ENCODE results near the gene GYG2. TPM values are rescaled to one million over a fixed set of nuclear protein-coding genes. Genes with fewer than 3 reads are reported as not detected.

GYG2 gene
- total RNA-seq, 1 donor from 2014 or later: 1.4 TPM

DNA sequence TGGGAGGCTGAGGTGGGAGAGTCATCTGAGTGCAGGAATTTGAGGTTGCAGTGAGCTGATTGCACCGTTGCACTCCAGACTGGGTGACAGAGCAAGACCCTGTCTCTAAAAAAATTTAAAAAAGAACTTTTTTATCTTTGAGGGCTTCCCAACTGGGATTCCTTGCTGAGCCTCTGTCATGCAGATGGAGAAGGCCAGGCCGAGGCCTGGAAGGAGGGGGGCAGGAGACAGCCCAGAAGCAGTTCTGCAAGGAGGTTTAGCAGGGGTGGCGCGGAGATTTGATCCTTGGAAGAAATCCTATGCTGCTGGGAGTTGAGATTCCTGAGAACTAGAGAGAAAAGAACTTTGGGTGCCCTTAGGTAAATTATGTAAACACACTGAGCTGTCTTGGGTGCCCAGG, 102.9 kb downstream of the GYG2 start:
- Histone ChIP-seq H3K4me3 (no peak overlapping the region), H3K36me3 (no peaks in the 10 kb centered on the region), H3K27ac (no peak overlapping the region), H3K27me3 (no peaks in the 10 kb centered on the region), H3K9me3 (no peaks in the 10 kb centered on the region), H3K4me1 (no peaks in the 10 kb centered on the region)
- TF ChIP-seq, protein P1, sequence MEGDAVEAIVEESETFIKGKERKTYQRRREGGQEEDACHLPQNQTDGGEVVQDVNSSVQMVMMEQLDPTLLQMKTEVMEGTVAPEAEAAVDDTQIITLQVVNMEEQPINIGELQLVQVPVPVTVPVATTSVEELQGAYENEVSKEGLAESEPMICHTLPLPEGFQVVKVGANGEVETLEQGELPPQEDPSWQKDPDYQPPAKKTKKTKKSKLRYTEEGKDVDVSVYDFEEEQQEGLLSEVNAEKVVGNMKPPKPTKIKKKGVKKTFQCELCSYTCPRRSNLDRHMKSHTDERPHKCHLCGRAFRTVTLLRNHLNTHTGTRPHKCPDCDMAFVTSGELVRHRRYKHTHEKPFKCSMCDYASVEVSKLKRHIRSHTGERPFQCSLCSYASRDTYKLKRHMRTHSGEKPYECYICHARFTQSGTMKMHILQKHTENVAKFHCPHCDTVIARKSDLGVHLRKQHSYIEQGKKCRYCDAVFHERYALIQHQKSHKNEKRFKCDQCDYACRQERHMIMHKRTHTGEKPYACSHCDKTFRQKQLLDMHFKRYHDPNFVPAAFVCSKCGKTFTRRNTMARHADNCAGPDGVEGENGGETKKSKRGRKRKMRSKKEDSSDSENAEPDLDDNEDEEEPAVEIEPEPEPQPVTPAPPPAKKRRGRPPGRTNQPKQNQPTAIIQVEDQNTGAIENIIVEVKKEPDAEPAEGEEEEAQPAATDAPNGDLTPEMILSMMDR (IDR thresholded peaks at IDR 0.05): no peak
- intact Hi-C loops (cut with DNase I): no loop called here
- ATAC-seq: no peak
- DNase-seq: no peak

Other genes with a start within 250 kb of the GYG2 start
- gene CD99, start 137.6 kb upstream of the GYG2 start, total RNA-seq: 242 TPM
- gene XG, start 76.9 kb upstream of the GYG2 start, total RNA-seq: 0.64 TPM
- gene ARSD, start 100.4 kb downstream of the GYG2 start, total RNA-seq: 35.1 TPM
- not detected for gene ARSH, start 177.6 kb downstream of the GYG2 start, total RNA-seq
- not detected for gene ARSF, start 212.5 kb downstream of the GYG2 start, total RNA-seq